Esophagus muscularis mucosa (tissue), 4 donors: ENCODE measurements around the gene JARID2. TPM values are rescaled to one million over a fixed set of nuclear protein-coding genes. Genes with fewer than 3 reads are reported as not detected.

Source experiments
- DNase-seq: peaks from one replicate; pipeline ENCODE4 v3.0.0-alpha.2; 2017; ENCODE audit errors: extremely low spot score
- H3K27ac ChIP-seq, 4 donors: fragments of 200-600 bp; sonication (generic); replicated peaks in 1 of 4; 1 replicate in 3 of 4; 2 replicates in 1 of 4; pipeline ENCODE4 v1.5.1; 2016 to 2019; ENCODE audit warnings: mild to moderate bottlenecking in 1 of 4
- H3K27me3 ChIP-seq, 4 donors: fragments of 200-600 bp; sonication (generic); one replicate each; pipeline versions ENCODE4 v1.5.1 to v1.6.0; 2016 to 2019
- H3K36me3 ChIP-seq, 4 donors: fragments of 200-600 bp; sonication (generic); one replicate each; pipeline ENCODE4 v1.5.1; 2016 to 2019
- H3K4me1 ChIP-seq, 4 donors: fragments of 200-600 bp; sonication (generic); one replicate each; pipeline ENCODE4 v1.5.1; 2016 to 2019
- H3K4me3 ChIP-seq, 4 donors: fragments of 200-600 bp; sonication (generic); 1 replicate in 2 of 4; 2 replicates in 2 of 4; pipeline ENCODE4 v1.5.1; 2016 to 2019; ENCODE audit warnings: mild to moderate bottlenecking in 4 of 4, moderate library complexity in 1 of 4
- H3K9me3 ChIP-seq, 4 donors: fragments of 200-600 bp; sonication (generic); 1 replicate in 3 of 4; 2 replicates in 1 of 4; pipeline ENCODE4 v1.5.1; 2016 to 2019
- CTCF ChIP-seq, 3 experiments: fragments of 200-600 bp in 2 of 3; fragments of 450-650 bp in 1 of 3; sonication (generic) in 2 of 3; IDR thresholded peaks; one replicate each; pipeline ENCODE4 v1.5.1; 2017 to 2019; ENCODE audit warnings: antibody characterized with exemption in 3 of 3, mild to moderate bottlenecking in 2 of 3, moderate library complexity in 1 of 3
- EP300 ChIP-seq: sonication (generic); formaldehyde crosslinking; IDR thresholded peaks from one replicate; pipeline ENCODE4 v1.6.1; 2017; ENCODE audit warnings: antibody characterized with exemption
- POLR2A ChIP-seq: fragments of 450-650 bp; IDR thresholded peaks from one replicate; pipeline ENCODE4 v1.6.1; 2017; ENCODE audit warnings: antibody characterized with exemption, moderate library complexity, mild to moderate bottlenecking, low read depth
- POLR2AphosphoS5 ChIP-seq, 2 donors: sonication (generic); formaldehyde crosslinking; IDR thresholded peaks; one replicate each; pipeline ENCODE4 v1.6.1; 2017; ENCODE audit warnings: antibody characterized with exemption in 2 of 2
- WGBS: methylation state at CpG from one replicate; pipeline ENCODE4 v1.1.5; 2018; 5-methylcytosine and 5-hydroxymethylcytosine counted together
- intact Hi-C: fragments of 100-400 bp; cut with DNase I; formaldehyde crosslinking; loops from one replicate; pipeline ENCODE4 v1.15.1; 2023
- total RNA-seq, 4 donors: library from RNA; depleted of rRNA; stranded (reverse); fragments of >200 nt; gene quantifications; one replicate each; pipeline versions ENCODE4 v1.1.0 to v1.2.1, GENCODE V29; 2016

JARID2 gene
- total RNA-seq, 4 donors from 2014 or later, result 5.8 to 10.4 (median 8.1) TPM

GRCh38 chr6:15426901-15427300 lies 181.0 kb downstream of the JARID2 start:
- no peaks in the 10 kb centered on the region for H3K36me3 ChIP-seq
- intact Hi-C loops, result no loop called here
- H3K4me3 ChIP-seq, result no peak overlapping the region
- H3K4me1 ChIP-seq, result peaks cover 40 to 46% (median 43%) of the 10 kb centered on the region in 4 donors
- no peaks in the 10 kb centered on the region for H3K9me3 ChIP-seq
- no peaks in the 10 kb centered on the region for H3K27me3 ChIP-seq
- DNase-seq, result no peak
- WGBS, result 89% methylated on average over 3 of the region's 3 CpGs
- no peak for TF ChIP-seq CTCF (IDR thresholded peaks at IDR 0.05)
- no peak for TF ChIP-seq POLR2A
- no peak for TF ChIP-seq EP300
- TF ChIP-seq POLR2AphosphoS5 (IDR thresholded peaks at IDR 0.05), result no peak
- H3K27ac ChIP-seq, result no peak overlapping the region

GRCh38 chr6:15427331-15428070 lies 181.6 kb downstream of the JARID2 start:
- no peaks in the 10 kb centered on the region for H3K36me3 ChIP-seq
- WGBS, result 69% methylated on average over 5 of the region's 5 CpGs
- H3K4me1 ChIP-seq, result peaks cover 45 to 51% (median 46%) of the 10 kb centered on the region in 4 donors
- H3K9me3 ChIP-seq, result no peaks in the 10 kb centered on the region
- TF ChIP-seq CTCF (IDR thresholded peaks at IDR 0.05) (no peak), EP300 (no peak), POLR2A (no peak), POLR2AphosphoS5 (IDR thresholded peaks at IDR 0.05) (no peak)
- DNase-seq, result no peak
- no peak overlapping the region for H3K27ac ChIP-seq
- intact Hi-C loops, result no loop called here
- H3K27me3 ChIP-seq, result no peaks in the 10 kb centered on the region
- no peak overlapping the region for H3K4me3 ChIP-seq

DNA sequence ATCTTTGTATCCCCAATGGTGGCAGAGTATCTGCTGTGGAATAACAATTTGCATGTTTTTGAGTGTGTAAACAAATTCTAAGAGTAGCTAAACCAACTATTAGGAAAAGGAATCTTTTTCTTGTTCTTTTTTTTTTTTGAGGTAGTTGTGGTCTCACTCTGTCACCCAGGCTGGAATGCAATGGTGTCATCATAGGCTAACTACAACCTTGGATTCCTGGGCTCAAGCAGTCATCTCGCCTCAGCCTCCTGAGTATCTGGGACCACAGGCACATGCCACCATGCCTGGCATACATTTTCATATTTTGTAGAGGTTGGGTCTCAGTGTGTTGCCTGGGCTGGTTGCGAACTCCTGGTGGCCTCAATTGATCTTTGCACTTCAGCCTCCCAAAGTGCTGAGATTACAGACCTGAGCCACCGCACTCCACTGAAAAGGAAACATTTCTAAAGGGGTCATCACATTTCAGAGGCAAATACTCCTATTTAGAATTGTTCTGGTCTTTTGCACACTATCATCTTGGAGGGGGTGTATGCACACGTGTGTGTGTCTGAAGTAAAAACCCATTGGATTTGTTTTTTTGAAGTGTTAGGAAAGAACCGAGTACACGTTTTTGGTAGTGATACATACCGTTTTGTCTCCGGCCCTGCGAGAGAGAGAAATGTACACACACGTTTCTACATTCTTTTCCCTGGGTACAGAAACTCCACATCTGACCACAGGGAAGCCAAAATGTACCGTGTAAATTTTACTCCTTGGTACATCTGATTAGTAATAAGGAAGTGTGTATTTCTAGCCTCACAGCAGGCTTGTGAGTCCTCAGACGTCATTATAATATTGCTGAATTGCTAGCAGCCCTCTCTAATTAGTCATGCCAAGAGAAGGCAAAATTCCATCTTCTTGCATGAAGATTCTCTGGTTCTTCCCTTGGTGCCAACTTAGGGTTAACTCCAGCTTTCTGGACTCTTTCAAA lies 183.6 kb downstream of the JARID2 start:
- Histone ChIP-seq H3K4me1 (peaks cover 58 to 64% (median 63%) of the 10 kb centered on the region in 4 donors), H3K4me3 (no peak overlapping the region), H3K27ac (no peak overlapping the region), H3K36me3 (no peaks in the 10 kb centered on the region), H3K9me3 (no peaks in the 10 kb centered on the region), H3K27me3 (no peaks in the 10 kb centered on the region)
- DNase-seq, result no peak
- intact Hi-C loops, result no loop called here
- 88% methylated on average over 11 of the region's 12 CpGs for WGBS
- TF ChIP-seq POLR2A (no peak), EP300 (no peak), CTCF (IDR thresholded peaks at IDR 0.05) (no peak), POLR2AphosphoS5 (IDR thresholded peaks at IDR 0.05) (no peak)

DNA sequence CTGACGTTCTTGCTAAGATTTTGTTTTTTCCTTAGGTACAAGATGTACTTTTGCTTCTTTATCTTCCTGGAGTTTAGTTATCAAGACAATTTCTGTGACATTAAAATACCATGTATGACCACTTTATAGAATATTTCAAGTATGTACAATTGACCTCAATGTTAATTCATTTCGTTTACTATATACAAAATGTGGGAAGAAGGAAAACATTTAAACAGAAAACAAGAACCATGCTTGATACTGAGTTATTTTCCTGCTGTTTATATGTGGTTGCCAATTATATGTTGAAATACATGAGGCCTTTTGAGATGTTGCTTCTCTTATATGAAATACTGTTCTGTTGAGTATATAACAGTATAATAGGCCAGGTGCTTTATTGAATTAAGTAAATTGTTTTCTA lies 184.3 kb downstream of the JARID2 start:
- Histone ChIP-seq H3K4me1 (peaks cover 58 to 65% (median 64%) of the 10 kb centered on the region in 4 donors), H3K27ac (no peak overlapping the region), H3K27me3 (no peaks in the 10 kb centered on the region), H3K9me3 (peaks cover 0 to 3% (median 0%) of the 10 kb centered on the region in 4 donors), H3K4me3 (no peak overlapping the region), H3K36me3 (no peaks in the 10 kb centered on the region)
- 87% methylated on average over 2 of the region's 2 CpGs for WGBS
- no peak for DNase-seq
- TF ChIP-seq POLR2A (no peak), EP300 (no peak), CTCF (IDR thresholded peaks at IDR 0.05) (no peak), POLR2AphosphoS5 (IDR thresholded peaks at IDR 0.05) (no peak)
- intact Hi-C loops, result no loop called here
